GM18505 (cell line): ENCODE results near the gene GP1BB.

Source experiments
- ATAC-seq: cut with Tn5 transposase; IDR thresholded peaks from one replicate; pipeline ENCODE4 v1.9.1; 2021; ENCODE audit not compliant: unreplicated experiment
- POLR2A ChIP-seq: IDR thresholded peaks from 4 replicates; pipeline ENCODE4 v1.6.1; 2011; ENCODE audit warnings: borderline replicate concordance; ENCODE audit not compliant: insufficient read depth, insufficient read length; ENCODE audit errors: extremely low read depth

Gene GP1BB

DNA sequence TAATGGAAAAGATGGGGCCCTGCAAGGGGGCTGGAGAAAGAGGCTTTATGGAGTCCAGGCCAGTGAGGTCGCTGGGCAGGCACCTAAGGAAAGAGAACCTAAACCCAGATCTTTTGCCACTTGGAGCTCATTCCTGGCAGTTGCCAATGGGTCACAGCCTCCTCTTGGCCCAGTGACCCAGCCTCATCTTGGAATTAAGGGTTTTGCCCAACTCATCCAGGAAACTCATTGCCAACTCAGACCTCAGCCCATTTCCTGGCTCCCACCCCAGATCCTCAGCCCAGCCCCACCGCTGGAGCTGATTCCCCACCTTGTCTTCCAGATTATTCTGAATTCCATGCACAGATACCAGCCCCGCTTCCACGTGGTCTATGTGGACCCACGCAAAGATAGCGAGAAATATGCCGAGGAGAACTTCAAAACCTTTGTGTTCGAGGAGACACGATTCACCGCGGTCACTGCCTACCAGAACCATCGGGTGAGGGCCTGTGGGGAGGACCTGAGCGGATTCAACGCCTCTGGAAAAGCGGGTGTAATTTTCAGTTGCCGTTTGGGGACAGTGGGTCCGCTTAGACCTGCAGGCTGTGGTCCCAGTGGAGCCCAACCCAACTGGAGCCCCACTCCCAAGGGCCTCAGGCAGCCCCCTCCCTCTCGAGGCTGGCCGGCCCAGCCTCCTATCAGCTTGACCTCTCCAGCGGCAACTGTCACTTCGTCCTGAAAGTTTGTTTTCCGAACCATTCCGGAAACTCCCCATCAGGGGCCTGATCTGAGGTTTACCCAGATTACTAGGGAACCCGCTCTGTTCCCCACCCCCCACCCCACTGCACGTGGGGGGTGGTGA is 41.5 kb downstream of the GP1BB start:
- ATAC-seq: no peak
- no peak for TF ChIP-seq POLR2A

DNA sequence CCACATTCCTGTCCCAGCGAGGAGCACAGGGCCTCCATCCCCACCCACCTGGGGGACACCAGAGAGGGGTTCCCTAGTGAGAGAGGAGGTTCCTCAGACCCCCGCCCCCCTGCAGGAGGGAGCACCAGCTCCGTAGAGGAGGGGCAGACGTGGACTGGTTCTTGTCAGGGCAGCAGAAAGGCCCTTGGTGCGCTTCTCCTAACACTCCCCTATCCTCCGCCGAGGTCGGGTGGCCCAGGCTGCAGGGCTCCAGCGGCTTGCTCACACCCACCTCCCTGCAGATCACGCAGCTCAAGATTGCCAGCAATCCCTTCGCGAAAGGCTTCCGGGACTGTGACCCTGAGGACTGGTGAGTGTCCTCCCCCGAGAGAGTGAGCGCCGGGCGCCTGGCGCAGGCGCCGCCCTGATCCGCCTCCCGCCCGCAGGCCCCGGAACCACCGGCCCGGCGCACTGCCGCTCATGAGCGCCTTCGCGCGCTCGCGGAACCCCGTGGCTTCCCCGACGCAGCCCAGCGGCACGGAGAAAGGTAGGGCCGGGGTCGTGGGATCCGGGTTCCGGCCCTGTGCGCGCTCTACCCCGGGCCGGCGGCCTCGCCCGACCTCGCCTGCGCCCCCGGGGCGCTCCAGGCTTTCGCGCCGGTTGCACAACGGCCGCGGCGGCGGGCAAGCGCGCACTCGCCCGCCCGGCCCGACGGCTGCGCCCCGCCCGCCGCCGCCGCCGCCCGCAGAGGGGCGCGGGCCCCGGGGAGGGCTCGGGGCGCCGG is 42.3 kb downstream of the GP1BB start:
- no peak for ATAC-seq
- no peak for TF ChIP-seq POLR2A

DNA sequence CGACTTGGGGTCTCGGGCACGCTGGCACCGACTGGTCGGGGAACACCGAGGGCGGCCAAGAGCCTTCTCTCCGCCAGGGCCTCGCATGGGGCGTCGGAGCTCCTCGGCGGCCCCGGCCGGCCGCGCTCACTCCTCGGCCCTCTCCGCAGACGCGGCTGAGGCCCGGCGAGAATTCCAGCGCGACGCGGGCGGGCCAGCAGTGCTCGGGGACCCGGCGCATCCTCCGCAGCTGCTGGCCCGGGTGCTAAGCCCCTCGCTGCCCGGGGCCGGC is 42.8 kb downstream of the GP1BB start:
- ATAC-seq: no peak
- no peak for TF ChIP-seq POLR2A

DNA sequence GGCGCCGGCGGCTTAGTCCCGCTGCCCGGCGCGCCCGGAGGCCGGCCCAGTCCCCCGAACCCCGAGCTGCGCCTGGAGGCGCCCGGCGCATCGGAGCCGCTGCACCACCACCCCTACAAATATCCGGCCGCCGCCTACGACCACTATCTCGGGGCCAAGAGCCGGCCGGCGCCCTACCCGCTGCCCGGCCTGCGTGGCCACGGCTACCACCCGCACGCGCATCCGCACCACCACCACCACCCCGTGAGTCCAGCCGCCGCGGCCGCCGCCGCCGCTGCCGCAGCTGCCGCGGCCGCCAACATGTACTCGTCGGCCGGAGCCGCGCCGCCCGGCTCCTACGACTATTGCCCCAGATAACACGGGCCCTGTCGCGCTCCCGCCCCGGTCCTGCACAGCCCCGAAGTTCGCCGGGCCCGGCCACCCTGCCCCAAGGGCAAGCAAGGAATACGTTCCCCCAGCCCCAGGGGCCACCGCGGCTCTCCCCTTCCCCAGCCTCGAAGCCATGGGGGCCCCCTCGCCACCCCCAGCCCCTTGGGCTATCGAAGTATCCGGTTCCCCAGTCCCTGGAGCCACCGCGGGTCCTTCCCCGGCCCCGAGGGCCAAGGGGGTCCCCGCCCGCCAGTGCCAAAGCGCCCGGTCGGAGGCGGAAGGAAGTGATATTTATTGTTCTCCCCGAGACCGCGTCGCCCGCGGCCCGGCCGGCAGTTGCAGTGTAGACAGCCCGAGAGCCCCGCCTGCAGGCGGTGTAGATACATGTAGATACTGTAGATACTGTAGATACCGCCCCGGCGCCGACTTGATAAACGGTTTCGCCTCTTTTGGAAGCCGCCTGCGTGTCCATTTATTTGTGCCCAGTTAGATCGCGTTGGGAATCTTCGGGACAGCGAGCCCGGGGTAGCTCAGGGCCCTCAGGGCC is 43.4 kb downstream of the GP1BB start:
- ATAC-seq: no peak
- TF ChIP-seq POLR2A: no peak

DNA sequence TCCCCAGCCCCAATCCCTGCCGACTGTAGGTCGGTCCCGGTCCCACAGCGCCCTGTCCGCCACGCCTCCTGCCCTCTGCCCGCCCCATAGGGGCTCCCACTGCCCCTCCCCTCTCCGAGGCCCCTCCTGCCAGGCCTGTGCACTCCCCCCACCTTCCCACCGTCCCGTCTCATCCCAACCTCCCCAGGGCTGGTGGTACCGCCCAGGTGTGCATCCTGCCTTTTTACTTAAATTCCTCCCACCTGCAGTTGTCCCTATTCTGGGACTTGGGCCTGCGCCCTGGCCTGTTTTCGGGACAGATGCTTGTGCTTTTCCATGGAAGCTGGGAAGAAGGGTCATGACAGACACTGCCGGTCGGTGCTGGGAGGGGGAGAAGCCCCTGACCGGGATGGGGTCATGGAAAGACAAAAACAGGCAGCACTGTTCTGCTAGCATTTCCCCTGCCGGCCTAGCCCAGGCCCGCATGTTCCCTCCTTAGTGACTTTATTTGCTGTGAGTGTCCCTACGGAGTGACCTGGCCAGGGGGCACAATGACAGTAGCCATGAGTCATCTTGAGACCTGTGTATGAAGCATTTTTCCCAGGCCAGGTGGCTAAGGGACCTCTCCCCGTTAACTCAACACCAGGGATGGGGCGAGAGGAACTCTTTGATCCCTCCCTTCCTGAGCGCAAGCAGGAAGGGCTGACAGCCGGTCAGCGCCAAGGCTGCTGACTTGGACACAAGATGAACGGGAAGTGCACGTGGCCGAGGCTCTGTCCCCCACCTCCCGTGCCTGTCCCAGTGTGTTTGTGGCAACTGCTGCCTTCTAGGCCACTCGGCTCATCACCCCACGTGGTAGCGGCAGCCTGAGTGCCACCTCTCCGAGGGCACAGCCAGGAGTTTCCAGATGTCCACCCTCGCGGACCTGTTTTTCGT is 44.3 kb downstream of the GP1BB start:
- no peak for TF ChIP-seq POLR2A
- no peak for ATAC-seq

DNA sequence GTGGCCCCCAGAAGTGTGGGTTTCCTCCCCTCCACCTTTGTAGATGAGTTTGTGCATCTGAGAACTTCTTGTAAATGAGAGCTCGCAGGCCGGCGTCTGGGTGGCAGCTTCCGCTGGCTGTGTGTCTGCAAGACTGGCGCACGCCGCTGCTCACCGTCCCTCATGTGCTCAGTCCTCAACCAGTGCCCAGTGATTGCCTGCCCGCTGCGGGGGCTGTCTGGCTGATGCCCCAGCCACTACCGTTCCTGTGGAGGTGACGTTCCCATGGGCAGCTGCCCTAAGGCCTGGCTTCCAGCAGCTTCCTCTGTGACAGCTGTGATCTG is 46.0 kb downstream of the GP1BB start:
- no peak for TF ChIP-seq POLR2A
- ATAC-seq: no peak

DNA sequence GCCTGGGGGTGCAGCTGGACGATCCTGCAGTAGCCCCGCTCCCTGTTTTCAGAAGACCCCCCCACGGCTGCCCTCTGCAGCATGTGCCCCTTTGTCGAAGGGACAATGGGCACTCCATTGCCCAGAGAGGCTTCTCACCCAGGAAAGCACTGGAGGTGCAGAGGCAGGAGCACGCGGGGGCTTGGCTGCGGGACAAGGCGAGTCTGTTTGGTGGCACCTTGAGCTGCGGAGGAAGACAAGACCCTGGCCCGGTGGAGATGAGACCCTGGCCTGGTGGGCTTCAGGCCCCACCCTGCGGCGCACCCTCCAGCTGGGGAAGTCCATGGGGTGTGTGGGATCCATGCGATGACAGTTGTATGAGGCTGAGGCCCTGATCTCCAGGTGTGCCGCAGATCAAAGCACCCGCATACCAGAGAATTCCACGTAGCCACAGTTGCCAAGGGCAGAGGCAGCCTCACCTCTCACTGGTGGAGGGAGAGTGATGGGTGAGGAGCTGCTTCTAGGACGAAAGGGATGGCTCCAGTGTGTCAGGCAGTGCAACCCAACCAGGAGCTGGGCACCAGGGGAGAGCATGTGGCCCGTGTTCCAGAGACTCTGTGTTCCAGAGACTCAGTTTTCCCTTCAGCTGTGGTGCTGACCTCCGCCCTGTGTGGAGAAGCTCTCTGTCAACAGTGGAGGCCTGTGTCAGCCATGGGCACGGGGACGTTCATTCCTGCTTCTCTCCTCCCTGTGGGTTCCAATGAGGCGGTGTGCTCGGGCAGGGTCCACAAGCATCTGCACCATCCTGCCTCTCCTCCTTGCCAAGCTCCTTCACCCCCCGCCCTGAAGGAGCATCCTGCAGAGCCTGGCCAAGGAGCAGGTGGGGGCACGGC is 47.2 kb downstream of the GP1BB start:
- ATAC-seq: no peak
- TF ChIP-seq POLR2A: no peak

DNA sequence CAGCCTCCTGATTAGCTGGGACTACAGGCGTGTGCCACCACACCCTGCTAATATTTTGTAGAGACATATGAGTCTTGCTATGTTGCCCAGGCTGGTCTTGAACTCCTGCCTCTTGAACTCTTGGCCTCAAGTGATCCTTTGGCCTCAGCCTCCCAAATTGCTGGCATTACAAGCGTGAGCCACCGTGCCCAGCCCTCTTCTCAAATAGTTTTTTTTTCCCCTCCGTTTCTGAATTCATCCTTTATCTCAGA is 49.0 kb downstream of the GP1BB start:
- TF ChIP-seq POLR2A: no peak
- no peak for ATAC-seq

DNA sequence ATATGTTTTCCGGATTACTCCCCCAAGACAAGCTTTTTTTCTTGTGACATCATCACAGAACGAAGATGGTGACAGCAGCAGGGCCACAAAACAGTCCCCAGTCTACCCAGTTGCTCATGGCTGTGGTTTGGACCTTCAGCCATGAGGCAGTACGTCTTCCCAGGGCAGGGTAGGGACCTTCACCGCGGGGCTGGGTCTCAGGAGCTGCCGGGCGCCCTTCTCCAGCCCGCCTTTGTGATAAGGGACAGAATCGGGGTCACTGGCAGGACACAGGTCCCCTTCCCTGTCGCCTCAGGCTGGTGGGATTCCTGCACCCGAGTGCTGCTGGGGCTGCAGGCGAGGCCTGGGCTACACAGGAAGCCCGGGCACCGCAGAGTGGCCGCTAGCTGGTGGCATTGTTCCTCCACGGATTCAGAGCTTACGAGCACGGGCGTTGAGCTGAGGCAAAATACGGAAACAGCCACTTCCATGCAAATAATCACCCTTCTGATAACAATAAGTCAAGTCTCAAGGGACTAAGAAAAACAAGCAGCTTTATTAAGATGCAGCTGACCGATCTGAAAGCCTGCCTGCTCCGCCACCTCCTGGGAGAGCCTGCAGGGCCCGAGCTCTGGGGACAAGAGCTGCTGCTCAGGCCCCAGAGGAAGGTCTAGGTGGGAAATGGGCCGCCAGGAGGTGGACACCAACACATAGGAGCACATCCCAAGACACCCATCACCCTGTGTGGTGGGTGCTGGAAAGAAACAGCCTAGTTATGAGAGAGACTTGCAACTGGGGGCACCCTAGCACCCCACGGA is 49.5 kb downstream of the GP1BB start:
- TF ChIP-seq POLR2A: no peak

DNA sequence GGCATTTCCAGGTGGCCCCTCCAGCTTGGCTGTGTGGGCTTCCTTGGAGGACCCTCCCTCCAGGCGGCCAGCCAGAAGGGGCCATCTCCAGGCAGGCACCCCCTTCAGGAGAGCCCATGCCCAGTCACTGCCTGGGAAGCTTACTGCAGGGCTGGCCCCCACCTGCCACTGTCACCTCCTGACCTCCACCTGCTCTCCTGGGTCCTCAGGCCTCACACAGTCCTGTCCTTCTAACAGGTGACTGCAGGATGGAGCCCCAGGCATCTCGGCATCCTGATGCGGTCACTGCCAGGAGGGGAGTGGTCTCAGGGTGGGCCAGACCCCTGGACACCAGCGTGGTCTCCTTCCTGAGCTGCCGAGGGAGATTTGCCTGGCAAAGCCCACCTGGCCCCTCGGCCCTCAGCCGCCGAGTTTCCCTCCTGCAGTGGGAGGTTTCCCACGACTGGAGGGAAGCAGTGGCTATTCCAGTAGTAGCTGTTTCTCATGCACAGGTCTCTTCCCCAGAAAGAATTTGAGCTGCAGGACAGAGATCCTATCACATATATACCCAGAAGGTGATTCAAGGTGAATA is 50.2 kb downstream of the GP1BB start:
- TF ChIP-seq POLR2A: no peak
- no peak for ATAC-seq

More for the DNA sequence above, 49.5 kb downstream of the GP1BB start:
- no peak for ATAC-seq
